ENCODE data around the gene ADCY4.
"Not testable (repeated sequence)": the region's sequence is repeated elsewhere in the genome, so short reads cannot be mapped to it uniquely, and the experiment has no call there.

The ADCY4 gene

DNA sequence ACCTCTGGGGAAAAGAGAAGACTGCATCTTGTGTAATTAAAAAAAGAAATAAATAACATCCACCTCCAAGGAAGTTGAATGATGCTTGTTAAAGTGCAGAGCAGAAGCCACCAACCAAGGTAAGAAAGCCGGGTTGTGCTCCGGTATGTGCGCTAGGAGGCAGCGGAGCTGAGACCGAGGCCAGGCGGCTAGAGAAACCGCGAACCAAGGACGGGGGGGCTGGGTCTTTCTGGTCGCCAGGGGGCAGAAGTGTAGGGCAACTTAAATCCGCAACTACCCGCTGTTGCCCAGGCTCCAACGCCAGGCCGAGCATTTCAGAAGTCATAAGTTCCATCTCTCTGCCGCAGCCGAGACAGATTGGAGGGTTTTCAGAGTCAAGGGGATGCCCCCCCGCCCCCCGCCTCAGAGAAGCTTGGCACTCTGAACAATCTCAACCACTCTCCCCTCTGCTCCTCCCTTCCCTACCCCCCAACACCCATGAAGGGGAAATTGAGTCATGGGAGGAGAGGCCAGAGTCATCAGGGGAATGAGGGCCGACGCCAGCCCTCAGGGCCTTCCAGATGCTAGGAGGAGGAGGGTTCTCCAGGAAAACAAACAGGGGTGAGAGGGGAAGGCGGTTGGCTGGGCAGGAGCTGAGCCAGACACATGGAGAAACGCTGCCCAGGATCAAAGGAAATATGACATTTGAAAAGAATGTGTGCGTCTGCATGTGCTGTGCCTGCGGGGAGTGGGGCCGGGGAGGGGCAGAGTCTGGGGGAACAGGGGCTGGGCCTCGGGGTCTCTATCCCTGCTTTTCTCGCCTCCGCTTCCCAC lies 30.9 kb upstream of the ADCY4 start:
- Histone ChIP-seq H3K27me3 (ENCODE audit: control insufficient read depth, insufficient read depth, low read length) (peaks cover 16% of the 10 kb centered on the region), H3K4me1 (ENCODE audit: control insufficient read depth, insufficient read depth, low read length) (peaks cover 5% of the 10 kb centered on the region), H3K9ac (ENCODE audit: low read depth, low read length) (no peak overlapping the region), H3K36me3 (ENCODE audit: control insufficient read depth, insufficient read depth, low read length) (no peaks in the 10 kb centered on the region), H3K9me3 (ENCODE audit: control insufficient read depth, insufficient read depth, low read length) (no peaks in the 10 kb centered on the region), H3K4me3 (ENCODE audit: low read depth, low read length) (peak overlapping the region; percentile 79)

DNA sequence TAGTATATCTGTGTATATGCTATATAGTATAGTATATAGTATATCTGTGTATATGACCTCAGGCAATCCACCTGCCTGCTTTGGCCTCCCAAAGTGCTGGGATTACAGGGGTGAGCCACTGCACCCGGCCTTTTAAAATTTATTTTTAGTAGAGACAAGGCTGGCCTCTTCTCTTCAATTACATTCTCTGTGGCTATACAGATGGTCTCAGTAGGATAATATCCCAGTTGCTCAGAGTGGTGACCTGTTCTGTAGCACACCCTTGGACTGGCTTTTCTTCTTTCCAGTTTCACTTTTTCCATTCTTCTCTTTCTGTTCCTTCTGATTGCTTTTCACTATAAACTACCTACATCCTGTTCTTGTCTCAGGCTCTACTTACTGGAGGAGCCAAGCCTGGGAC lies 30.0 kb upstream of the ADCY4 start:
- Histone ChIP-seq H3K4me3 (ENCODE audit: low read depth, low read length) (no peak overlapping the region), H3K27me3 (ENCODE audit: control insufficient read depth, insufficient read depth, low read length) (peaks cover 16% of the 10 kb centered on the region), H3K4me1 (ENCODE audit: control insufficient read depth, insufficient read depth, low read length) (peaks cover 5% of the 10 kb centered on the region), H3K36me3 (ENCODE audit: control insufficient read depth, insufficient read depth, low read length) (no peaks in the 10 kb centered on the region), H3K9me3 (ENCODE audit: control insufficient read depth, insufficient read depth, low read length) (no peaks in the 10 kb centered on the region), H3K9ac (ENCODE audit: low read depth, low read length) (no peak overlapping the region)

GRCh38 chr14:24363401-24363800 lies 28.5 kb upstream of the ADCY4 start:
- Histone ChIP-seq H3K4me3 (ENCODE audit: low read depth, low read length) (no peak overlapping the region), H3K36me3 (ENCODE audit: control insufficient read depth, insufficient read depth, low read length) (no peaks in the 10 kb centered on the region), H3K27me3 (ENCODE audit: control insufficient read depth, insufficient read depth, low read length) (peaks cover 16% of the 10 kb centered on the region), H3K9me3 (ENCODE audit: control insufficient read depth, insufficient read depth, low read length) (no peaks in the 10 kb centered on the region), H3K9ac (ENCODE audit: low read depth, low read length) (no peak overlapping the region), H3K4me1 (ENCODE audit: control insufficient read depth, insufficient read depth, low read length) (peaks cover 2% of the 10 kb centered on the region)

DNA sequence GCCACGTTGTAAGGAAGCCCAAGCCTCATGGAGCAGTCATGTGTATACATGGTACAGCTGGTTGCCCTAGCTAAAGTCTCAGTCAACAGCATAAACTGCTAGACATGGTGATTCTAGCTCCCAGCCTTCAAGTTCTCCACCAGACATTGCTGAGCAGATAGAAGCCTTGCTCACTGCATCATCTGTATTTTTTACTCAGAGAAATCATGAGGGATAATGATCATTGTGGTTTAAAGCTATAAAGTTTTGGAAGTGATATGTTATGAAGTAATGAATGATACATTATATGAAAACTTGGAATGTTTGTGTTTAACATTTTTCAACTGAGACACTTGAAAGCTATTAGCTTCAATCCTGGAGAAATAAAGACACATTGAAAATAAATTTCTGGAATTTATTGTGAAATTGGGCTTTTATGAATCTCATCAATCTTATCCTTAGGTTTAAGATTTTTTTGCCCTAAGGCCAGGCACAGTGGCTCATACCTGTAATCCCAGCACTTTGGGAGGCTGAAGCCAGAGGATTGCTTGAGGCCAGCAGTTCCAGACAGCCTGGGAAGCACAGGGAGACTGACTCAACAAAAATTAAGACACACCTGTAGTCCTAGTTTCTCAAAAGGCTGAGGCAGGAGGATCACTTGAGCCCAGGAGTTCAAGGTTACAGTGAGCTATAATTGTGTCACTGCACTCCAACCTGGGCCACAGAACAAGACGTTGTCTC lies 27.5 kb upstream of the ADCY4 start:
- Histone ChIP-seq H3K27me3 (ENCODE audit: control insufficient read depth, insufficient read depth, low read length) (peaks cover 17% of the 10 kb centered on the region), H3K4me1 (ENCODE audit: control insufficient read depth, insufficient read depth, low read length) (peaks cover 2% of the 10 kb centered on the region), H3K9ac (ENCODE audit: low read depth, low read length) (no peak overlapping the region)

GRCh38 chr14:24361326-24361725 lies 26.5 kb upstream of the ADCY4 start:
- no peaks in the 10 kb centered on the region for H3K36me3 ChIP-seq (ENCODE audit: control insufficient read depth, insufficient read depth, low read length)
- no peak overlapping the region for H3K4me3 ChIP-seq (ENCODE audit: low read depth, low read length)
- no peaks in the 10 kb centered on the region for H3K9me3 ChIP-seq (ENCODE audit: control insufficient read depth, insufficient read depth, low read length)
- no peak overlapping the region for H3K9ac ChIP-seq (ENCODE audit: low read depth, low read length)
- peaks cover 18% of the 10 kb centered on the region for H3K27me3 ChIP-seq (ENCODE audit: control insufficient read depth, insufficient read depth, low read length)
- peaks cover 2% of the 10 kb centered on the region for H3K4me1 ChIP-seq (ENCODE audit: control insufficient read depth, insufficient read depth, low read length)

More for the DNA sequence above, 27.5 kb upstream of the ADCY4 start:
- Histone ChIP-seq H3K4me3 (ENCODE audit: low read depth, low read length) (no peak overlapping the region), H3K36me3 (ENCODE audit: control insufficient read depth, insufficient read depth, low read length) (no peaks in the 10 kb centered on the region), H3K9me3 (ENCODE audit: control insufficient read depth, insufficient read depth, low read length) (no peaks in the 10 kb centered on the region)

- H3K36me3 ChIP-seq (ENCODE audit: control insufficient read depth, insufficient read depth, low read length): no peaks in the 10 kb centered on the region
Observed at GRCh38 chr14:24360281-24360680, 25.4 kb upstream of the ADCY4 start.

DNA sequence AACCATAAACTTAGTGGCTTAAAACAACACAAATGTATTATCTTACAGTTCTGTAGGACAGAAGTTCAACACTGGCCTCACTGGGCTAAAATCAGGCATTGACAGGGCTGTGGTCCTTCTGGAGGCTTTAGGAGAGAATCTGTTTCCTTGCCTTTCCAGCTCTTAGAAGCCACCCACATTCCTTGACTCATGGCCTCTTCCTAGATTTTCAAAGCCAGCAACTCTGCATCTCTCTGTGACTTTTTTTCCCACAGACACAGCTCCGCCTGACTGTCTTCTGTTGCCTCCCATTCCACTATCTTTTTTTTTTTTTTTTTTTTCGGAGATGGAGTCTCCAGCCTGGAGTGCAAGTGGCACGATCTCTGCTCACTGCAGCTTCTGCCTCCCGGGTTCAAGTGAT lies 21.3 kb upstream of the ADCY4 start:
- Histone ChIP-seq H3K9me3 (ENCODE audit: control insufficient read depth, insufficient read depth, low read length) (no peaks in the 10 kb centered on the region), H3K36me3 (ENCODE audit: control insufficient read depth, insufficient read depth, low read length) (no peaks in the 10 kb centered on the region), H3K4me3 (ENCODE audit: low read depth, low read length) (no peak overlapping the region), H3K4me1 (ENCODE audit: control insufficient read depth, insufficient read depth, low read length) (no peaks in the 10 kb centered on the region), H3K9ac (ENCODE audit: low read depth, low read length) (no peak overlapping the region), H3K27me3 (ENCODE audit: control insufficient read depth, insufficient read depth, low read length) (peaks cover 34% of the 10 kb centered on the region)

More at GRCh38 chr14:24360281-24360680, 25.4 kb upstream of the ADCY4 start:
- Histone ChIP-seq H3K27me3 (ENCODE audit: control insufficient read depth, insufficient read depth, low read length) (peaks cover 21% of the 10 kb centered on the region), H3K9ac (ENCODE audit: low read depth, low read length) (no peak overlapping the region), H3K4me3 (ENCODE audit: low read depth, low read length) (no peak overlapping the region), H3K9me3 (ENCODE audit: control insufficient read depth, insufficient read depth, low read length) (no peaks in the 10 kb centered on the region), H3K4me1 (ENCODE audit: control insufficient read depth, insufficient read depth, low read length) (peaks cover 1% of the 10 kb centered on the region)

- no peaks in the 10 kb centered on the region for H3K36me3 ChIP-seq (ENCODE audit: control insufficient read depth, insufficient read depth, low read length)
- peaks cover 41% of the 10 kb centered on the region for H3K27me3 ChIP-seq (ENCODE audit: control insufficient read depth, insufficient read depth, low read length)
Observed at GRCh38 chr14:24355009-24355408, 20.1 kb upstream of the ADCY4 start.

GRCh38 chr14:24354482-24354825 lies 19.6 kb upstream of the ADCY4 start:
- H3K4me3 ChIP-seq (ENCODE audit: low read depth, low read length); H3K9me3 ChIP-seq (ENCODE audit: control insufficient read depth, insufficient read depth, low read length); H3K36me3 ChIP-seq (ENCODE audit: control insufficient read depth, insufficient read depth, low read length); H3K9ac ChIP-seq (ENCODE audit: low read depth, low read length); H3K4me1 ChIP-seq (ENCODE audit: control insufficient read depth, insufficient read depth, low read length): not testable (repeated sequence)
- peaks cover 46% of the 10 kb centered on the region for H3K27me3 ChIP-seq (ENCODE audit: control insufficient read depth, insufficient read depth, low read length)

More at GRCh38 chr14:24355009-24355408, 20.1 kb upstream of the ADCY4 start:
- no peak overlapping the region for H3K4me3 ChIP-seq (ENCODE audit: low read depth, low read length)
- H3K9ac ChIP-seq (ENCODE audit: low read depth, low read length): no peak overlapping the region
- H3K4me1 ChIP-seq (ENCODE audit: control insufficient read depth, insufficient read depth, low read length): no peaks in the 10 kb centered on the region
- H3K9me3 ChIP-seq (ENCODE audit: control insufficient read depth, insufficient read depth, low read length): no peaks in the 10 kb centered on the region

DNA sequence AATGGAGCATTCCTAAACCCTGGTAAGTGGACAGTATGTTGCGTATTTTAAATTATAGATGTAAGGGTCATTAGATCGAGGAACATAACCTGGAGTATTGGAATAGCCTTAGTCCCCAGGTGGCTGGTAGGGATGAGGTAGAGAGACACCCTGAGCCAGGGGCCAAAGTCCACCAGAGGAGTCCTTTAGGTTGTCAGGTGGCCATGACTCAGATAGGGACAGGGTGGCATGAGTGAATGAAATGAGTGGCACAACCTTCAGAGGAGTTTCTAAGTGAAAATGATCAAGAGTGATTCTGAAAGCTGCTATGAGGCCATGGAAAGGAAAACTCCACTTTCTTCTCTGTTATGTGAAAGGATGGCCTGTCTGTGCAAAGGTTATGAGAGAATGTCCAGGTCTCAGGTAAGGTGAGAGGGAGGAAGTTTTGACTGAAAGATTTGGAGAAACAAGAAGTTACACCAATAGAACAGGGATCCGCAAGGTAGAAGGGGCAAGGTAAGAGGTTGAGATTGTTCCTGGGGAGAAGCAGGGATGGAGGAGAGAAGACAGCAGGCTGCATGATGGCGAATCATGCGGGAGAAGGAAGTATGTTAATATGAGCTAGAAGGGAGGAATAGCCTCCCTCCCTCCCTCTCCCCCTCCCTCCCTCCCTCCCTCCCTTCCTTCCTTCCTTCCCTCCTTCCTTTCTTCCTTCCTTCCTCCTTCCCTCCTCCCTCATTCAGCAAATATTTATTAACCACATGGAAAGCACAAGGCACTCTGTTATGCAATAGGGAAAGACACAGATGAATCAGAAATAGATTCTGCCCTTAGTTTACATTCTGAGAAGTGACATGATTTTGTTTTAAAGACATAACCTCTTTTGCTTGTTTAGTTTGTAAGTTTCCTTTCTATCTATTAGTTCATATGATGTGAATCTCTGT lies 18.9 kb upstream of the ADCY4 start:
- Histone ChIP-seq H3K9me3 (ENCODE audit: control insufficient read depth, insufficient read depth, low read length) (no peaks in the 10 kb centered on the region), H3K4me3 (ENCODE audit: low read depth, low read length) (no peak overlapping the region), H3K9ac (ENCODE audit: low read depth, low read length) (no peak overlapping the region), H3K36me3 (ENCODE audit: control insufficient read depth, insufficient read depth, low read length) (no peaks in the 10 kb centered on the region), H3K4me1 (ENCODE audit: control insufficient read depth, insufficient read depth, low read length) (no peaks in the 10 kb centered on the region), H3K27me3 (ENCODE audit: control insufficient read depth, insufficient read depth, low read length) (peaks cover 52% of the 10 kb centered on the region)

- Histone ChIP-seq H3K36me3 (ENCODE audit: control insufficient read depth, insufficient read depth, low read length) (no peaks in the 10 kb centered on the region), H3K27me3 (ENCODE audit: control insufficient read depth, insufficient read depth, low read length) (peaks cover 53% of the 10 kb centered on the region), H3K9ac (ENCODE audit: low read depth, low read length) (no peak overlapping the region), H3K9me3 (ENCODE audit: control insufficient read depth, insufficient read depth, low read length) (no peaks in the 10 kb centered on the region), H3K4me1 (ENCODE audit: control insufficient read depth, insufficient read depth, low read length) (no peaks in the 10 kb centered on the region), H3K4me3 (ENCODE audit: low read depth, low read length) (no peak overlapping the region)
Observed at GRCh38 chr14:24351517-24351916, 16.6 kb upstream of the ADCY4 start.

Data from iPS-15b (cell line).